Body of pancreas (tissue), 4 donors: ENCODE data around the gene TAAR6.

Source experiments
- POLR2A ChIP-seq, 3 donors: fragments of 450-650 bp; IDR thresholded peaks; one replicate each; pipeline ENCODE4 v1.6.1; 2016; ENCODE audit warnings: antibody characterized with exemption in 3 of 3, mild to moderate bottlenecking in 2 of 3
- TF ChIP-seq, protein P1 (sequence below), 7 experiments: fragments of 450-650 bp in 4 of 7; fragments of 200-600 bp in 3 of 7; sonication (generic) in 3 of 7; IDR thresholded peaks; one replicate each; pipeline ENCODE4 v1.5.1; 2016 to 2019; ENCODE audit warnings: antibody characterized with exemption in 7 of 7

DNA sequence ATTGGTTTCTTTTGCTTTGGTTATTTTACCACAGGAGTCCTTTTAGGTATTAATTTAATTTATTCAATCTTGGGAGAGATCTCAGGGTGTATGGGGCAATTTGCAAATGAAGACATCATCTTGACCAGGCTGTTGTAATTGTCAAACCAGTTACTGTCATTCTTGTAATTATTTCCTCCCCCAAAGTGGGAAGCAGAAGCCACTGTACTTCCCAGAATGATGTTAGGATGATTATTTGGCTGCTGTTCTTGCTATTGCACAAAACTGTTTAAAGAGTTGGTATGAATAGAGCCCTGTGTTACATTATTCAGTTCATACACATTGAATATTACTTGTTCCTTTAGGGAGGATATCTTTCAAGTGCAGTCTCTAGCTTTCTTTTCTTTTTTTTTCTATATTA lies 1.7 kb downstream of the TAAR6 start:
- TF ChIP-seq, protein P1, sequence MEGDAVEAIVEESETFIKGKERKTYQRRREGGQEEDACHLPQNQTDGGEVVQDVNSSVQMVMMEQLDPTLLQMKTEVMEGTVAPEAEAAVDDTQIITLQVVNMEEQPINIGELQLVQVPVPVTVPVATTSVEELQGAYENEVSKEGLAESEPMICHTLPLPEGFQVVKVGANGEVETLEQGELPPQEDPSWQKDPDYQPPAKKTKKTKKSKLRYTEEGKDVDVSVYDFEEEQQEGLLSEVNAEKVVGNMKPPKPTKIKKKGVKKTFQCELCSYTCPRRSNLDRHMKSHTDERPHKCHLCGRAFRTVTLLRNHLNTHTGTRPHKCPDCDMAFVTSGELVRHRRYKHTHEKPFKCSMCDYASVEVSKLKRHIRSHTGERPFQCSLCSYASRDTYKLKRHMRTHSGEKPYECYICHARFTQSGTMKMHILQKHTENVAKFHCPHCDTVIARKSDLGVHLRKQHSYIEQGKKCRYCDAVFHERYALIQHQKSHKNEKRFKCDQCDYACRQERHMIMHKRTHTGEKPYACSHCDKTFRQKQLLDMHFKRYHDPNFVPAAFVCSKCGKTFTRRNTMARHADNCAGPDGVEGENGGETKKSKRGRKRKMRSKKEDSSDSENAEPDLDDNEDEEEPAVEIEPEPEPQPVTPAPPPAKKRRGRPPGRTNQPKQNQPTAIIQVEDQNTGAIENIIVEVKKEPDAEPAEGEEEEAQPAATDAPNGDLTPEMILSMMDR (IDR thresholded peaks at IDR 0.05): no peak
- no peak for TF ChIP-seq POLR2A (IDR thresholded peaks at IDR 0.05)
